IPS-15b (cell line): ENCODE data around the gene NMNAT2.
"Not testable (repeated sequence)": the region's sequence is repeated elsewhere in the genome, so short reads cannot be mapped to it uniquely, and the experiment has no call there.

Experiments used
- H3K27me3 ChIP-seq: one replicate; pipeline ENCODE4 v1.6.1; 2013; ENCODE audit warnings: low read length; ENCODE audit not compliant: control insufficient read depth, insufficient read depth
- H3K36me3 ChIP-seq: one replicate; pipeline ENCODE4 v1.6.1; 2013; ENCODE audit warnings: low read length; ENCODE audit not compliant: control insufficient read depth, insufficient read depth
- H3K4me1 ChIP-seq: one replicate; pipeline ENCODE4 v1.6.1; 2013; ENCODE audit warnings: mild to moderate bottlenecking, low read length; ENCODE audit not compliant: control insufficient read depth, insufficient read depth
- H3K4me3 ChIP-seq: one replicate; pipeline ENCODE4 v1.5.1; 2013; ENCODE audit warnings: low read depth, low read length
- H3K9ac ChIP-seq: one replicate; pipeline ENCODE4 v1.6.1; 2013; ENCODE audit warnings: low read depth, mild to moderate bottlenecking, low read length
- H3K9me3 ChIP-seq: one replicate; pipeline ENCODE4 v1.6.1; 2013; ENCODE audit warnings: mild to moderate bottlenecking, low read length; ENCODE audit not compliant: control insufficient read depth, insufficient read depth

The NMNAT2 gene

GRCh38 chr1:183281553-183282091, 136.6 kb downstream of the NMNAT2 start:
- H3K36me3 ChIP-seq: no peaks in the 10 kb centered on the region
- H3K4me3 ChIP-seq: no peak overlapping the region
- no peaks in the 10 kb centered on the region for H3K27me3 ChIP-seq
- H3K4me1 ChIP-seq: peaks cover 7% of the 10 kb centered on the region
- H3K9me3 ChIP-seq: no peaks in the 10 kb centered on the region
- H3K9ac ChIP-seq: peak overlapping the region; percentile 24

GRCh38 chr1:183281039-183281438, 137.1 kb downstream of the NMNAT2 start:
- Histone ChIP-seq H3K27me3 (no peaks in the 10 kb centered on the region), H3K9me3 (no peaks in the 10 kb centered on the region), H3K4me1 (peaks cover 7% of the 10 kb centered on the region), H3K9ac (no peak overlapping the region), H3K36me3 (no peaks in the 10 kb centered on the region), H3K4me3 (no peak overlapping the region)

- Histone ChIP-seq H3K9ac (no peak overlapping the region), H3K4me1 (peaks cover 7% of the 10 kb centered on the region), H3K4me3 (no peak overlapping the region), H3K27me3 (no peaks in the 10 kb centered on the region), H3K9me3 (no peaks in the 10 kb centered on the region), H3K36me3 (no peaks in the 10 kb centered on the region)
These were observed 138.3 kb downstream of the NMNAT2 start for GRCh38 chr1:183279835-183280234.

- H3K27me3 ChIP-seq: no peaks in the 10 kb centered on the region
- no peak overlapping the region for H3K4me3 ChIP-seq
- peaks cover 7% of the 10 kb centered on the region for H3K4me1 ChIP-seq
- H3K36me3 ChIP-seq: no peaks in the 10 kb centered on the region
- H3K9ac ChIP-seq: no peak overlapping the region
- H3K9me3 ChIP-seq: no peaks in the 10 kb centered on the region
These were observed 139.2 kb downstream of the NMNAT2 start for GRCh38 chr1:183278739-183279591.

- Histone ChIP-seq H3K9me3 (no peaks in the 10 kb centered on the region), H3K9ac (no peak overlapping the region), H3K27me3 (no peaks in the 10 kb centered on the region), H3K4me3 (no peak overlapping the region), H3K4me1 (peaks cover 7% of the 10 kb centered on the region), H3K36me3 (no peaks in the 10 kb centered on the region)
These were observed 140.1 kb downstream of the NMNAT2 start for GRCh38 chr1:183277821-183278738.

- Histone ChIP-seq H3K4me1 (peaks cover 3% of the 10 kb centered on the region), H3K9ac (no peak overlapping the region), H3K4me3 (no peak overlapping the region)
These were observed 141.6 kb downstream of the NMNAT2 start for GRCh38 chr1:183276386-183277080.

GRCh38 chr1:183275322-183275721, 142.9 kb downstream of the NMNAT2 start:
- Histone ChIP-seq H3K9ac (no peak overlapping the region), H3K36me3 (no peaks in the 10 kb centered on the region), H3K27me3 (no peaks in the 10 kb centered on the region), H3K4me1 (peaks cover 3% of the 10 kb centered on the region), H3K9me3 (no peaks in the 10 kb centered on the region), H3K4me3 (no peak overlapping the region)

More at GRCh38 chr1:183276386-183277080, 141.6 kb downstream of the NMNAT2 start:
- no peaks in the 10 kb centered on the region for H3K9me3 ChIP-seq
- H3K27me3 ChIP-seq: no peaks in the 10 kb centered on the region
- no peaks in the 10 kb centered on the region for H3K36me3 ChIP-seq

- Histone ChIP-seq H3K9me3 (no peaks in the 10 kb centered on the region), H3K9ac (no peak overlapping the region), H3K4me3 (no peak overlapping the region), H3K36me3 (no peaks in the 10 kb centered on the region), H3K4me1 (peaks cover 3% of the 10 kb centered on the region), H3K27me3 (no peaks in the 10 kb centered on the region)
These were observed 143.3 kb downstream of the NMNAT2 start for GRCh38 chr1:183274836-183275235.

GRCh38 chr1:183273984-183274383, 144.2 kb downstream of the NMNAT2 start:
- H3K9me3 ChIP-seq, H3K4me1 ChIP-seq, H3K27me3 ChIP-seq, H3K9ac ChIP-seq, H3K4me3 ChIP-seq, H3K36me3 ChIP-seq: not testable (repeated sequence)

GRCh38 chr1:183273300-183273699, 144.9 kb downstream of the NMNAT2 start:
- Histone ChIP-seq H3K36me3 (no peaks in the 10 kb centered on the region), H3K4me3 (no peak overlapping the region), H3K4me1 (no peaks in the 10 kb centered on the region), H3K27me3 (no peaks in the 10 kb centered on the region), H3K9me3 (no peaks in the 10 kb centered on the region), H3K9ac (no peak overlapping the region)

GRCh38 chr1:183272390-183272848, 145.8 kb downstream of the NMNAT2 start:
- H3K9me3 ChIP-seq: no peaks in the 10 kb centered on the region
- H3K9ac ChIP-seq: no peak overlapping the region
- no peak overlapping the region for H3K4me3 ChIP-seq
- no peaks in the 10 kb centered on the region for H3K27me3 ChIP-seq
- H3K4me1 ChIP-seq: no peaks in the 10 kb centered on the region
- no peaks in the 10 kb centered on the region for H3K36me3 ChIP-seq
